DND-41 (cell line): Measurements from ENCODE around the gene MFAP4.

ENCODE experiments used
- ATAC-seq: fragments of 200-7000 bp; cut with Tn5 transposase; 3 replicates; pipeline ENCODE4 v1.9.1; 2021; ENCODE audit warnings: low read depth; ENCODE audit not compliant: insufficient read depth
- DNase-seq: peaks from one replicate; pipeline ENCODE4 v3.0.0-alpha.2; 2020
- H2AFZ ChIP-seq: 2 replicates; pipeline ENCODE4 v1.6.0; 2012; ENCODE audit warnings: low read depth, low read length
- H3K27ac ChIP-seq: 2 replicates; pipeline ENCODE4 v1.5.1; 2012; ENCODE audit warnings: low read length, inconsistent platforms
- H3K27me3 ChIP-seq: fragments of 200-600 bp; sonication (generic); 2 replicates; pipeline ENCODE4 v1.6.0; 2012; ENCODE audit warnings: low read length, mild to moderate bottlenecking, inconsistent platforms; ENCODE audit not compliant: insufficient read depth, poor library complexity
- H3K36me3 ChIP-seq: 2 replicates; pipeline ENCODE4 v1.5.1; 2012; ENCODE audit warnings: low read length, inconsistent platforms; ENCODE audit not compliant: insufficient read depth
- H3K4me1 ChIP-seq: 2 replicates; pipeline ENCODE4 v1.5.1; 2012; ENCODE audit warnings: mild to moderate bottlenecking, low read length; ENCODE audit not compliant: insufficient read depth
- H3K4me2 ChIP-seq: 2 replicates; pipeline ENCODE4 v1.6.0; 2012; ENCODE audit warnings: mild to moderate bottlenecking, moderate library complexity, low read length, inconsistent platforms; ENCODE audit not compliant: insufficient read depth
- H3K4me3 ChIP-seq, 2 experiments: fragments of 200-600 bp in 1 of 2; shearing (Covaris generic) in 1 of 2; 2 replicates each; pipeline ENCODE4 v1.5.1; 2012 to 2016; ENCODE audit warnings: inconsistent platforms in 2 of 2, low read length in 2 of 2, mild to moderate bottlenecking in 2 of 2, low read depth in 1 of 2, moderate library complexity in 1 of 2
- H3K79me2 ChIP-seq: 2 replicates; pipeline ENCODE4 v1.6.0; 2012; ENCODE audit warnings: low read length, inconsistent platforms; ENCODE audit not compliant: insufficient read depth
- H3K9ac ChIP-seq: 2 replicates; pipeline ENCODE4 v1.6.0; 2012; ENCODE audit warnings: low read depth, mild to moderate bottlenecking, inconsistent platforms, low read length, moderate library complexity
- H3K9me3 ChIP-seq: 2 replicates; pipeline ENCODE4 v1.5.1; 2012; ENCODE audit warnings: low read length, moderate library complexity, mild to moderate bottlenecking, inconsistent platforms; ENCODE audit not compliant: insufficient read depth, severe bottlenecking
- H4K20me1 ChIP-seq: 2 replicates; pipeline ENCODE4 v1.6.0; 2012; ENCODE audit warnings: low read length; ENCODE audit not compliant: insufficient read depth
- CTCF ChIP-seq: IDR thresholded peaks from 2 replicates; pipeline ENCODE4 v1.5.1; 2012; ENCODE audit warnings: borderline replicate concordance, low read length, moderate library complexity, mild to moderate bottlenecking; ENCODE audit not compliant: poor library complexity, severe bottlenecking; ENCODE audit errors: extremely low read depth
- EZH2 ChIP-seq: IDR thresholded peaks from 3 replicates; pipeline ENCODE4 v1.6.1; 2012; ENCODE audit warnings: borderline replicate concordance, low read depth, mild to moderate bottlenecking, moderate library complexity, low read length, inconsistent platforms; ENCODE audit not compliant: severe bottlenecking

Gene MFAP4

GRCh38 chr17:19409066-19409465 lies 22.1 kb upstream of the MFAP4 start:
- Histone ChIP-seq H3K9ac (no peak overlapping the region), H3K27me3 (peaks cover 3% of the 10 kb centered on the region), H3K79me2 (no peaks in the 10 kb centered on the region), H3K4me3 (no peak overlapping the region), H2AFZ (no peak overlapping the region), H3K9me3 (no peaks in the 10 kb centered on the region), H3K4me1 (no peaks in the 10 kb centered on the region), H3K36me3 (no peaks in the 10 kb centered on the region), H3K4me2 (no peak overlapping the region), H3K27ac (no peak overlapping the region), H4K20me1 (no peaks in the 10 kb centered on the region; the same call in 1 of the 2 replicates)
- ATAC-seq, result no peak
- no peak for DNase-seq
- TF ChIP-seq EZH2, result no peak
- no peak for TF ChIP-seq CTCF

- Histone ChIP-seq H3K36me3 (no peaks in the 10 kb centered on the region), H2AFZ (no peak overlapping the region), H3K4me1 (no peaks in the 10 kb centered on the region), H3K9me3 (no peaks in the 10 kb centered on the region), H4K20me1 (no peaks in the 10 kb centered on the region; the same call in 1 of the 2 replicates), H3K9ac (no peak overlapping the region), H3K79me2 (no peaks in the 10 kb centered on the region), H3K4me3 (no peak overlapping the region), H3K27ac (no peak overlapping the region), H3K27me3 (peaks cover 3% of the 10 kb centered on the region), H3K4me2 (no peak overlapping the region)
- no peak for TF ChIP-seq EZH2
- TF ChIP-seq CTCF, result no peak
- no peak for ATAC-seq
- no peak for DNase-seq
Observed at GRCh38 chr17:19408346-19408710, 21.3 kb upstream of the MFAP4 start.

GRCh38 chr17:19407601-19408345 lies 20.8 kb upstream of the MFAP4 start:
- ATAC-seq, result no peak
- no peak overlapping the region for H3K4me3 ChIP-seq
- H4K20me1 ChIP-seq, result no peaks in the 10 kb centered on the region; the same call in 1 of the 2 replicates
- no peak overlapping the region for H3K9ac ChIP-seq
- no peak overlapping the region for H3K4me2 ChIP-seq
- peaks cover 3% of the 10 kb centered on the region for H3K27me3 ChIP-seq
- no peaks in the 10 kb centered on the region for H3K9me3 ChIP-seq
- no peak overlapping the region for H2AFZ ChIP-seq
- H3K27ac ChIP-seq, result no peak overlapping the region
- H3K79me2 ChIP-seq, result no peaks in the 10 kb centered on the region
- TF ChIP-seq EZH2, result no peak
- no peak for TF ChIP-seq CTCF
- no peak for DNase-seq
- no peaks in the 10 kb centered on the region for H3K4me1 ChIP-seq
- H3K36me3 ChIP-seq, result no peaks in the 10 kb centered on the region
